Activated CD8-positive, alpha-beta memory T cell treated with anti-CD3 and anti-CD28 coated beads for 1 hour (primary cell): ENCODE results near the gene PHYH.

Source experiments
- DNase-seq, 2 donors: peaks; one replicate each; pipeline ENCODE4 v3.0.0-alpha.2; 2020; ENCODE audit warnings: low read depth in 1 of 2; ENCODE audit errors: extremely low read depth in 1 of 2

Gene PHYH

GRCh38 chr10:13231190-13231589 is 68.7 kb downstream of the PHYH start:
- no peak for DNase-seq
